HepG2 (cell line): ENCODE data around the gene BMAL1. TPM values are rescaled to one million over a fixed set of nuclear protein-coding genes. Genes with fewer than 3 reads are reported as not detected.

Experiments used
- ELF1 ChIP-seq: sonication (generic); formaldehyde crosslinking; IDR thresholded peaks from 2 replicates; pipeline ENCODE4 v1.4.0; 2020; ENCODE audit warnings: missing genetic modification reagents
- FOXA3 ChIP-seq: IDR thresholded peaks from 2 replicates; pipeline ENCODE4 v1.6.1; 2016; ENCODE audit warnings: missing genetic modification reagents, missing compliant biosample characterization
- HNF1B ChIP-seq: sonication (generic); formaldehyde crosslinking; IDR thresholded peaks from 2 replicates; pipeline ENCODE4 v1.5.1; 2020; ENCODE audit warnings: mild to moderate bottlenecking, moderate library complexity, missing genetic modification reagents
- IKZF5 ChIP-seq: IDR thresholded peaks from 2 replicates; pipeline ENCODE4 v1.6.1; 2018; ENCODE audit warnings: missing genetic modification reagents, mild to moderate bottlenecking, missing compliant biosample characterization
- MLX ChIP-seq: IDR thresholded peaks from 2 replicates; pipeline ENCODE4 v1.6.1; 2016
- MXI1 ChIP-seq: IDR thresholded peaks from 3 replicates; pipeline ENCODE4 v1.6.1; 2012; ENCODE audit warnings: low read depth, low read length, inconsistent platforms, borderline replicate concordance
- PAXIP1 ChIP-seq: sonication (generic); formaldehyde crosslinking; conservative IDR thresholded peaks from 2 replicates; pipeline ENCODE4 v1.4.0; 2020; ENCODE audit warnings: mild to moderate bottlenecking, missing genetic modification reagents, moderate library complexity
- PHF20 ChIP-seq: sonication (generic); formaldehyde crosslinking; IDR thresholded peaks from 2 replicates; pipeline ENCODE4 v1.5.0; 2020; ENCODE audit warnings: mild to moderate bottlenecking, missing genetic modification reagents
- PHF21A ChIP-seq: sonication (generic); formaldehyde crosslinking; IDR thresholded peaks from 2 replicates; pipeline ENCODE4 v1.5.0; 2020; ENCODE audit warnings: mild to moderate bottlenecking, missing genetic modification reagents
- POGZ ChIP-seq: sonication (generic); formaldehyde crosslinking; IDR thresholded peaks from 2 replicates; pipeline ENCODE4 v1.4.0; 2020; ENCODE audit warnings: mild to moderate bottlenecking, missing genetic modification reagents
- ZBTB1 ChIP-seq: sonication (generic); formaldehyde crosslinking; IDR thresholded peaks from 2 replicates; pipeline ENCODE4 v1.4.0; 2020; ENCODE audit warnings: missing genetic modification reagents, borderline replicate concordance
- ZGPAT ChIP-seq: IDR thresholded peaks from 2 replicates; pipeline ENCODE4 v1.6.1; 2016; ENCODE audit warnings: mild to moderate bottlenecking
- ZMYM4 ChIP-seq: sonication (generic); formaldehyde crosslinking; IDR thresholded peaks from 2 replicates; pipeline ENCODE4 v1.8.1; 2023; ENCODE audit warnings: mild to moderate bottlenecking, missing genetic modification reagents
- ZNF232 ChIP-seq: sonication (generic); formaldehyde crosslinking; IDR thresholded peaks from 2 replicates; pipeline ENCODE4 v1.4.0; 2020; ENCODE audit warnings: missing genetic modification reagents, borderline replicate concordance
- ZNF430 ChIP-seq: sonication (generic); formaldehyde crosslinking; IDR thresholded peaks from 2 replicates; pipeline ENCODE4 v1.9.0; 2021; ENCODE audit warnings: mild to moderate bottlenecking, missing genetic modification reagents
- ZNF501 ChIP-seq: sonication (generic); formaldehyde crosslinking; IDR thresholded peaks from 2 replicates; pipeline ENCODE4 v1.5.1; 2020; ENCODE audit warnings: mild to moderate bottlenecking, moderate library complexity, missing genetic modification reagents
- ZNF569 ChIP-seq: sonication (generic); formaldehyde crosslinking; IDR thresholded peaks from 2 replicates; pipeline ENCODE4 v1.5.0; 2020; ENCODE audit warnings: mild to moderate bottlenecking, missing genetic modification reagents, moderate library complexity, borderline replicate concordance
- polyA plus RNA-seq, 8 experiments: library from polyadenylated mRNA; depleted of rRNA in 3 of 8; stranded (reverse) in 7 of 8; unstranded in 1 of 8; fragments of >200 nt; fragmentation: Illumina TruSeq in 4 of 8; extraction: Trizol in 4 of 8; gene quantifications; 2 replicates each; pipeline versions ENCODE4 v1.2.1 to v1.2.3, GENCODE V29; 2011 to 2016; ENCODE audit warnings: low read depth in 4 of 8, missing spikeins in 1 of 8, mixed read lengths in 1 of 8; ENCODE audit not compliant: insufficient read depth in 1 of 8
- total RNA-seq, 5 experiments: library from RNA; depleted of rRNA; stranded (reverse); fragments of >200 nt; fragmentation: Illumina TruSeq; extraction: Trizol; gene quantifications; 2 replicates each; pipeline ENCODE4 v1.2.3, GENCODE V29; 2016; ENCODE audit warnings: low read depth in 1 of 5
- TF ChIP-seq, protein P1 (sequence below): sonication (generic); formaldehyde crosslinking; IDR thresholded peaks from 2 replicates; pipeline ENCODE4 v1.5.1; 2020; ENCODE audit warnings: mild to moderate bottlenecking, missing genetic modification reagents

BMAL1 gene
- total and polyA plus RNA-seq, 2 of the 13 experiments (the other 11 are each of a cell fraction or from before 2014, with no cell fraction given): 4.5 to 4.8 TPM

DNA sequence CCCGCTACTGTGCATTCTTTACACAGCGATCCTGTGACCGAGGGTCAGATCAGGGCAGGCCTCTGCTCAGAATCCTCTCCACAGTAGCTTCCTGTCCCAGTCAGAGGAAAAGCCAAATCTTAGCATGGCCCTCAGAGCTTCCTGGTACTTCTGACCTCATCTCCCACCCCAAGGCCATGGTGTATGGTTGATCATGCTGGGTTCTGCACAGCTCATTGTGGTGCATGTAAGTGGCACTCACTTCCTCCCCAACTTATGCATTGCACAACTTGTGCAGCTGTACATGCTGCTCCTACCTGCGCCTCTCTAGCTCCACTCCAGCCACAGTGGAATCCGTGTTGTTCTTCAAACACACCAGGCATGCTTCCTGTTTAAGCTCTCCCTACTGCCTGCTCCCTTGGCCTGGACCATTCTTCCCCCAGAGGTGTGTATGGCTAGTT is 20.3 kb downstream of the BMAL1 start (continued):
- TF ChIP-seq PAXIP1 (CRISPR knock-in tag): peak; percentile 58
- TF ChIP-seq POGZ (CRISPR knock-in tag): peak; percentile 42; the same call in 1 of the 2 replicates
- TF ChIP-seq PHF20: peak; percentile 44; the same call in 1 of the 2 replicates
- TF ChIP-seq ZNF569 (CRISPR knock-in tag): no peak
- no peak for TF ChIP-seq ZNF232 (CRISPR knock-in tag)
- peak; percentile 45; the same call in 1 of the 3 replicates for TF ChIP-seq MXI1
- 0 out of 2 replicates have a peak, but pooled peaks have one; percentile 34 for TF ChIP-seq ZNF501
- peak; percentile 57; the same call in 1 of the 2 replicates for TF ChIP-seq MLX
- TF ChIP-seq ZGPAT: no peak
- peak; percentile 56; the same call in 1 of the 2 replicates for TF ChIP-seq FOXA3 (CRISPR knock-in tag)
- no peak for TF ChIP-seq ZBTB1
- TF ChIP-seq, protein P1, sequence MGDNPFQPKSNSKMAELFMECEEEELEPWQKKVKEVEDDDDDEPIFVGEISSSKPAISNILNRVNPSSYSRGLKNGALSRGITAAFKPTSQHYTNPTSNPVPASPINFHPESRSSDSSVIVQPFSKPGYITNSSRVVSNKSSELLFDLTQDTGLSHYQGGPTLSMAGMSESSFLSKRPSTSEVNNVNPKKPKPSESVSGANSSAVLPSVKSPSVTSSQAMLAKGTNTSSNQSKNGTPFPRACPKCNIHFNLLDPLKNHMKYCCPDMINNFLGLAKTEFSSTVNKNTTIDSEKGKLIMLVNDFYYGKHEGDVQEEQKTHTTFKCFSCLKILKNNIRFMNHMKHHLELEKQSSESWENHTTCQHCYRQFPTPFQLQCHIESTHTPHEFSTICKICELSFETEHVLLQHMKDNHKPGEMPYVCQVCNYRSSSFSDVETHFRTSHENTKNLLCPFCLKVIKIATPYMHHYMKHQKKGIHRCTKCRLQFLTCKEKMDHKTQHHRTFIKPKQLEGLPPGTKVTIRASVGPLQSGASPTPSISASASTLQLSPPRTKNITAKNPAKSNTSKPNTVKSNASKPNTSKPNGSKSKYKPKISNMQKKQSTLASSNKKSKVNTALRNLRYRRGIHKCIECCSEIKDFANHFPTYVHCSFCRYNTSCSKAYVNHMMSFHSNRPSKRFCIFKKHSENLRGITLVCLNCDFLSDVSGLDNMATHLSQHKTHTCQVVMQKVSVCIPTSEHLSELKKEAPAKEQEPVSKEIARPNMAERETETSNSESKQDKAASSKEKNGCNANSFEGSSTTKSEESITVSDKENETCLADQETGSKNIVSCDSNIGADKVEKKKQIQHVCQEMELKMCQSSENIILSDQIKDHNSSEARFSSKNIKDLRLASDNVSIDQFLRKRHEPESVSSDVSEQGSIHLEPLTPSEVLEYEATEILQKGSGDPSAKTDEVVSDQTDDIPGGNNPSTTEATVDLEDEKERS (CRISPR knock-in tag): no peak
- TF ChIP-seq HNF1B (CRISPR knock-in tag): no peak
- TF ChIP-seq ZNF430 (CRISPR knock-in tag): no peak
- TF ChIP-seq ELF1 (CRISPR knock-in tag): peak; percentile 61
- peak; percentile 43; the same call in 1 of the 2 replicates for TF ChIP-seq PHF21A
- TF ChIP-seq ZMYM4: 0 out of 2 replicates have a peak, but pooled peaks have one; percentile 29
- TF ChIP-seq IKZF5 (CRISPR knock-in tag): no peak
